ENCODE measurements around the gene KIF23. TPM values are rescaled to one million over a fixed set of nuclear protein-coding genes. Genes with fewer than 3 reads are reported as not detected.

Gene KIF23
- total RNA-seq, 2 experiments from 2014 or later = 55.6 to 63.1 TPM

DNA sequence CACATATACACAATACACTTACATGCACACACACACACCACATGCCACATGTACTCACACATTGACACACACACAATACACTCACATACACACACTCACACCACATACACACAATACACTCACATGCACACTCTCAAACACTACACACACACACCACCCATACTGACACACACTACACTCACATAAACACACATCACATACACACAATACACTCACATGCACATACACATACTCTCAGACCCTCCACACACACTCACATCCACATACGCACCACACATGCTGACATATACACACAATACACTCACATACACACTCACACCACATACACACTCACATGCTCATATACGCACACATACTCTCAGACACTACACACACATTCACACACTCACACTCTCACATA, 28.3 kb upstream of the KIF23 start:
- Mint-ChIP-seq H3K27me3 (no peaks in the 10 kb centered on the region), H3K9me3 (no peaks in the 10 kb centered on the region), H3K36me3 (no peaks in the 10 kb centered on the region), H3K4me3 (no peak overlapping the region), H3K27ac (no peak overlapping the region), H3K4me1 (ENCODE audit: low read depth) (no peaks in the 10 kb centered on the region)
- ChIA-PET CTCF (interaction anchor here (0.6 kb wide), 1 partner anchor 101 kb away, joined by 3 read pairs; no protein-coding TSS in a partner anchor), POLR2A (no interaction called here)
- DNase-seq = no peak
- intact Hi-C loops (cut with micrococcal nuclease) = no loop called here

- Mint-ChIP-seq H3K27ac (no peak overlapping the region), H3K27me3 (no peaks in the 10 kb centered on the region), H3K36me3 (no peaks in the 10 kb centered on the region), H3K9me3 (no peaks in the 10 kb centered on the region), H3K4me3 (no peak overlapping the region), H3K4me1 (ENCODE audit: low read depth) (no peaks in the 10 kb centered on the region)
- ChIA-PET CTCF (no interaction called here), POLR2A (no interaction called here)
- no peak for DNase-seq
- intact Hi-C loops (cut with micrococcal nuclease) = no loop called here
Measured at GRCh38 chr15:69386284-69386683, 27.9 kb upstream of the KIF23 start.

DNA sequence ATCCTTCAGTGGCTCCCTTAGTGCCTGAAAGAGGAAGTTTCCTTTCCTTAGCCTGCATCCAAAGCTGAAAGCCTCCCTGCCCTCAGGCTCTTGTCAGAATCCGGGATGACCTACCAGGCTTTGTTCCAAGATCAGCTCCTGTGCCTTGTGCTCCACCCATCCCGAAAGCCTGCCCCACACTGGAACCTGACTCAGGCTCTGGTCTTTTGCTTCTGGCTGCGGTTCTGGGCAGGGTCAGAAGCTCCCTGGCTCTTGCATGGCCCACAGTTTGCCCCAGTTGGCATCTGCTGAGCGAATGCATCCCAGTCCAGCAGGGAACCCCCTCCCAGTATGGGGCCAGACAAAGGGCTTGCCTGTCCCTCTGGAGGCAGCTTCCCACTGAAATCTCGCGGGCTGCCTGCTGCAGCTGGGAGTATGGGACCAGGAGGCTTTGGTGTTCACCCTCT, 25.9 kb upstream of the KIF23 start:
- Mint-ChIP-seq H3K27me3 (no peaks in the 10 kb centered on the region), H3K9me3 (no peaks in the 10 kb centered on the region)
- CTCF ChIA-PET = interaction anchor here (1.2 kb wide), 1 partner anchor 329 kb away, joined by 5 read pairs; no protein-coding TSS in a partner anchor

DNA sequence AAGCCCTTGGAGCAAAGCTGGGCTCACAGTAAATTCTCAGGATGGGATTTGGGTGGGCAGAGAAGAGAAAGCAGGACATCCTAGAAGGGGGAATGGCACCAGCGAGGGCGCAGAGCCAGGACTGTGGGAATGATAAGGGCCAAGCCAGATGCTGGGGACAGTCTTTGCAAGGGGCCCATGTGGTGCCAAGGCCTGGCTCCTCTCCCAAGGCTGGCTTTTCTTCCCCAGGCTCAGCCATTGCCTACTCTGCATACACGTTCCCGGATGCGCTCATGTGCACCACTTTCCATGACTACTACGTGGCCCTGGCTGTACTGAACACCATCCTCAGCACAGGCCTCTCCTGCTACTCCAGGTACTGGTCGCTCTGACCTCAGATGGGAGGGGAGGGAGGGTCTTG, 24.7 kb upstream of the KIF23 start:
- Mint-ChIP-seq H3K36me3 (no peaks in the 10 kb centered on the region), H3K27me3 (no peaks in the 10 kb centered on the region), H3K4me3 (no peak overlapping the region), H3K27ac (no peak overlapping the region), H3K4me1 (ENCODE audit: low read depth) (peaks cover under 1% of the 10 kb centered on the region), H3K9me3 (no peaks in the 10 kb centered on the region)
- ChIA-PET CTCF (interaction anchor here (0.6 to 1.2 kb wide), 2 partner anchors 25 to 330 kb away, joined by 3 to 5 read pairs; no protein-coding TSS in a partner anchor), POLR2A (no interaction called here)
- intact Hi-C loops (cut with micrococcal nuclease) = no loop called here
- DNase-seq = no peak

More for the DNA sequence above, 25.9 kb upstream of the KIF23 start:
- Mint-ChIP-seq H3K27ac (no peak overlapping the region), H3K4me3 (no peak overlapping the region), H3K4me1 (ENCODE audit: low read depth) (no peaks in the 10 kb centered on the region), H3K36me3 (no peaks in the 10 kb centered on the region)
- intact Hi-C loops (cut with micrococcal nuclease) = no loop called here
- POLR2A ChIA-PET = no interaction called here
- DNase-seq = no peak

GRCh38 chr15:69390575-69390974, 23.6 kb upstream of the KIF23 start:
- CTCF ChIA-PET = interaction anchor here (1.2 kb wide), 1 partner anchor 331 kb away, joined by 5 read pairs; no protein-coding TSS in a partner anchor
- no peak overlapping the region for H3K4me3 Mint-ChIP-seq
- no peak overlapping the region for H3K27ac Mint-ChIP-seq
- H3K27me3 Mint-ChIP-seq = peaks cover under 1% of the 10 kb centered on the region
- intact Hi-C loops (cut with micrococcal nuclease) = no loop called here
- H3K4me1 Mint-ChIP-seq (ENCODE audit: low read depth) = peaks cover 3% of the 10 kb centered on the region
- H3K9me3 Mint-ChIP-seq = no peaks in the 10 kb centered on the region
- no peak for DNase-seq
- POLR2A ChIA-PET = interaction anchor here (0.6 kb wide), 1 partner anchor 11 kb away, joined by 3 read pairs; no protein-coding TSS in a partner anchor
- no peaks in the 10 kb centered on the region for H3K36me3 Mint-ChIP-seq

DNA sequence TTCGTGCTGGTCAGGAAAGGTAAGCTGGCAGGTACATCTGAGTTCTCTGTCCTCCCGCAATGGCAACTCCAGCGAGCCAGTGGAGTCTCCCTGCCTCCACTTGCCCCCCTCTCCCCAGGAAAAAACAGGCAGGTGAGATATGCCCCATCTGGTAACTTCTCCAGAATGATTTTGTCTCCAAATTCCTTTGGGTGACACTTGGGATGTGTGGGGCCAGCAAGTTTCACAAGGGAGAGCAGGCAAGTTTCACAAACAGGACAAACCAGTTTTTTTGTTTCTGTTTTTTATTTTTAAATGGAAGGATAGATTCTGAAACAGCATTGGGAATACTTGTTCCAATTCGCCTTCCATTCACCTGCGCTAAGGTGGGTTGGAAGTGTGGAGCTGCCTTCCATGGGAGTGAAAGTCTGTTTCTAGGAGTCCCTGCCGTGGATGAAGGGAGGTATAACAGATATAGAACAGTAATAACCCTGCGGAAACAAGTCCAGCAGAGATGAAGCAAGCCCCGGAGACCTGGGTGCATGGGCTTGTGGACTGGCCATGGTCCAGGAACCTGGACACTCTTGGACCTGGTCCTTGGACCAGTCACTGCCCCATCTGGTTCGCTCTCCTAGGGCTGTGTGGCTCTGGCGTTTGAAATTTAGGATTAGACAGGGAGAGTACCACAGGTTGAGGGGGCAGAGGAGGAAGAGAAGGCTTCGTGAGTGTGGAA, 22.9 kb upstream of the KIF23 start:
- POLR2A ChIA-PET = no interaction called here
- H3K27me3 Mint-ChIP-seq = peaks cover 2% of the 10 kb centered on the region
- intact Hi-C loops (cut with micrococcal nuclease) = no loop called here

GRCh38 chr15:69392352-69392751, 21.8 kb upstream of the KIF23 start:
- Mint-ChIP-seq H3K4me1 (ENCODE audit: low read depth) (peaks cover 3% of the 10 kb centered on the region), H3K4me3 (no peak overlapping the region), H3K27ac (no peak overlapping the region), H3K27me3 (peaks cover 2% of the 10 kb centered on the region), H3K36me3 (no peaks in the 10 kb centered on the region), H3K9me3 (no peaks in the 10 kb centered on the region)
- no peak for DNase-seq
- intact Hi-C loops (cut with micrococcal nuclease) = no loop called here
- POLR2A ChIA-PET = no interaction called here
- CTCF ChIA-PET = interaction anchor here (1.1 to 4.4 kb wide), 3 partner anchors 231 to 361 kb away, joined by 3 to 59 read pairs (median 3); no protein-coding TSS in a partner anchor

More for the DNA sequence above, 22.9 kb upstream of the KIF23 start:
- CTCF ChIA-PET = interaction anchor here (4.4 kb wide), 1 partner anchor 333 kb away, joined by 59 read pairs; no protein-coding TSS in a partner anchor
- Mint-ChIP-seq H3K27ac (no peak overlapping the region), H3K4me1 (ENCODE audit: low read depth) (peaks cover 3% of the 10 kb centered on the region), H3K9me3 (no peaks in the 10 kb centered on the region), H3K36me3 (no peaks in the 10 kb centered on the region), H3K4me3 (no peak overlapping the region)
- DNase-seq = no peak

DNA sequence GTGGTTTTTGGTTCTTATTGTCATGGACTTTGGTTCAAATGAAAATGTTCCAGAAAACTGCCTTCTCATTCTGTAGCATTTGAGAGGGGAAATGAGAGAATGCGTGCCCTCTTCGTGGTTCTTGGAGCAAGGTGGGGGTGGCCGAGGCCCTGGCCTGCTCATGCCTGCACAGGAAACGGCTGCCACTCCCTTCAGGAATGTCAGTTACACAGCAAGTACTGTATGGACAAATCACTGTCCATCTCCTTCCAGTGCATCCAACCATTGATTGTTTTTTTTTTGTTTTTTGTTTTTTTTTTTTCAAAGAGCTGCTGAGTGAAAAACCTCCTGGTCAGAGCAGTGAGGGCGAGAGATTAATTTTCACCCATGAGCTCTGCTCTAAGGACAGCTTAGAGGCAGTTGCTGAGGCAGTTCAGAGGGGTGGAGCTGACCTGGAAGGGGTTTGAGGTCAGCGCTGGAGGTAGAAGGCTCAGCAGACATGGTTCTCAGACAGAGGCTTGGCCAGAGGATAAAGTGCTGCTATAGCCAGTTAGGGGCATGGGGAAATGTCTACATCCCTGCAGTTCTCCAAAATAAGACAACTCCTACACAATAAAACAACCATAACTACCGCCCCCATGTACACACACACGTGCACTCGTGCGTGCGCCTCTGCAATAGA, 20.2 kb upstream of the KIF23 start:
- H3K27ac Mint-ChIP-seq = no peak overlapping the region
- no peak for DNase-seq
- H3K9me3 Mint-ChIP-seq = no peaks in the 10 kb centered on the region
- intact Hi-C loops (cut with micrococcal nuclease) = loop anchor here (1.0 kb wide), 1 partner anchor 335 kb away; no protein-coding TSS in a partner anchor
- H3K4me1 Mint-ChIP-seq (ENCODE audit: low read depth) = peaks cover 7% of the 10 kb centered on the region
- ChIA-PET POLR2A (no interaction called here), CTCF (interaction anchor here (0.9 to 4.4 kb wide), 18 partner anchors 9 to 341 kb away, joined by 3 to 59 read pairs (median 6); partner anchors contain the start of gene GLCE)
- no peak overlapping the region for H3K4me3 Mint-ChIP-seq
- H3K27me3 Mint-ChIP-seq = peaks cover 2% of the 10 kb centered on the region
- no peaks in the 10 kb centered on the region for H3K36me3 Mint-ChIP-seq

GRCh38 chr15:69394556-69395282, 19.4 kb upstream of the KIF23 start:
- peaks cover 2% of the 10 kb centered on the region for H3K27me3 Mint-ChIP-seq
- CTCF ChIA-PET = interaction anchor here (0.6 to 4.4 kb wide), 30 partner anchors 9 to 1062 kb away, joined by 3 to 59 read pairs (median 4); partner anchors contain the start of genes GLCE and KIF23
- no peak overlapping the region for H3K4me3 Mint-ChIP-seq
- peaks cover 7% of the 10 kb centered on the region for H3K4me1 Mint-ChIP-seq (ENCODE audit: low read depth)
- peak; percentile 88 for DNase-seq
- intact Hi-C loops (cut with micrococcal nuclease) = loop anchor here (1.0 kb wide), 1 partner anchor 335 kb away; no protein-coding TSS in a partner anchor
- H3K27ac Mint-ChIP-seq = no peak overlapping the region
- H3K9me3 Mint-ChIP-seq = no peaks in the 10 kb centered on the region
- no peaks in the 10 kb centered on the region for H3K36me3 Mint-ChIP-seq
- POLR2A ChIA-PET = interaction anchor here (0.8 kb wide), 1 partner anchor 58 kb away, joined by 3 read pairs; the partner anchor contains the start of gene RPLP1

- CTCF ChIA-PET = interaction anchor here (1.0 to 4.4 kb wide), 16 partner anchors 11 to 1061 kb away, joined by 3 to 59 read pairs (median 4); partner anchors contain the start of genes GLCE and KIF23
- POLR2A ChIA-PET = no interaction called here
- Mint-ChIP-seq H3K36me3 (no peaks in the 10 kb centered on the region), H3K4me3 (no peak overlapping the region), H3K27ac (no peak overlapping the region), H3K9me3 (no peaks in the 10 kb centered on the region), H3K27me3 (peaks cover 2% of the 10 kb centered on the region), H3K4me1 (ENCODE audit: low read depth) (peaks cover 7% of the 10 kb centered on the region)
- intact Hi-C loops (cut with micrococcal nuclease) = no loop called here
- no peak for DNase-seq
Measured at GRCh38 chr15:69395460-69395859, 18.7 kb upstream of the KIF23 start.

- POLR2A ChIA-PET = no interaction called here
Measured at GRCh38 chr15:69395991-69396390, 18.2 kb upstream of the KIF23 start.

More at GRCh38 chr15:69395991-69396390, 18.2 kb upstream of the KIF23 start:
- Mint-ChIP-seq H3K9me3 (no peaks in the 10 kb centered on the region), H3K27ac (no peak overlapping the region), H3K36me3 (no peaks in the 10 kb centered on the region), H3K4me1 (ENCODE audit: low read depth) (peaks cover 9% of the 10 kb centered on the region), H3K4me3 (no peak overlapping the region), H3K27me3 (peaks cover 2% of the 10 kb centered on the region)
- intact Hi-C loops (cut with micrococcal nuclease) = no loop called here
- CTCF ChIA-PET = interaction anchor here (1.4 to 2.2 kb wide), 4 partner anchors 11 to 131 kb away, joined by 3 to 14 read pairs (median 4); no protein-coding TSS in a partner anchor
- no peak for DNase-seq
